ENCODE results near the gene BCAS1.

The BCAS1 gene

DNA sequence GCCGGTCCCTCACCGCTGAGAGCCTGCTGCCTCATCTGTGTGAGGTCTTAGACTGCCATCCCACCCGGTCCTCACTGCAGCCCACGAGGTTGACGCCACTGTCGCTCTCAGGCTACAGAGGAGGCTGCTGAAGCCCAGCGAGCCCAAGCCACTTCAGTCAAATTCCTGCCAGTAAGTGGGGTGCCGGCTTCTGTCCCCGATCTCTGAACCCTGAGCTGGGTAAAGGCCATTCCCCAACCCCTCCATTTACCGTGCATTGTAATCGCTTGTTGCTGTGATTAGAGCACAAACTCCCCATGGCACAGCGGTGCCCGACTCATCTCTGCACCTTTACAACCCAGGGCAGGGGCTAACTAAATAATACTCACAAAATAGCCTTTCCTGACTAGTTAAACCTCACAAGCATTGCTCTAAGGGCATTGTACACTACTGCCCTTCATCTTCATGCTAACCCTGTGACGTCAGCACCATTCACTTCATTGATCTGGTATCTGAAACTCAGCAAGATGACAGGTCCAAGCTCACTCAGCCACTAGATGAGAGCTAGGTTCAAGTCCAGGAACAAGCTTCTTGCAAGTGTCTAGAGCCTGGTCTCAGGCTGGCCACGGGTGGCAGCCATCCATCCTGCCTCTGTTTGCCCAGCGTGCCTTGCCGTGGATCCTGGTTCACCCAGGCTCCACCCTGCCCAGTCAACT is 122.7 kb downstream of the BCAS1 start:
- no peak overlapping the region for H3K4me3 ChIP-seq (ENCODE audit: low read depth, low read length)
- TF ChIP-seq, protein P1, sequence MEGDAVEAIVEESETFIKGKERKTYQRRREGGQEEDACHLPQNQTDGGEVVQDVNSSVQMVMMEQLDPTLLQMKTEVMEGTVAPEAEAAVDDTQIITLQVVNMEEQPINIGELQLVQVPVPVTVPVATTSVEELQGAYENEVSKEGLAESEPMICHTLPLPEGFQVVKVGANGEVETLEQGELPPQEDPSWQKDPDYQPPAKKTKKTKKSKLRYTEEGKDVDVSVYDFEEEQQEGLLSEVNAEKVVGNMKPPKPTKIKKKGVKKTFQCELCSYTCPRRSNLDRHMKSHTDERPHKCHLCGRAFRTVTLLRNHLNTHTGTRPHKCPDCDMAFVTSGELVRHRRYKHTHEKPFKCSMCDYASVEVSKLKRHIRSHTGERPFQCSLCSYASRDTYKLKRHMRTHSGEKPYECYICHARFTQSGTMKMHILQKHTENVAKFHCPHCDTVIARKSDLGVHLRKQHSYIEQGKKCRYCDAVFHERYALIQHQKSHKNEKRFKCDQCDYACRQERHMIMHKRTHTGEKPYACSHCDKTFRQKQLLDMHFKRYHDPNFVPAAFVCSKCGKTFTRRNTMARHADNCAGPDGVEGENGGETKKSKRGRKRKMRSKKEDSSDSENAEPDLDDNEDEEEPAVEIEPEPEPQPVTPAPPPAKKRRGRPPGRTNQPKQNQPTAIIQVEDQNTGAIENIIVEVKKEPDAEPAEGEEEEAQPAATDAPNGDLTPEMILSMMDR (conservative IDR thresholded peaks at IDR 0.05; ENCODE audit: low read depth, low read length), result no peak
- DNase-seq (ENCODE audit: low read depth), result no peak

DNA sequence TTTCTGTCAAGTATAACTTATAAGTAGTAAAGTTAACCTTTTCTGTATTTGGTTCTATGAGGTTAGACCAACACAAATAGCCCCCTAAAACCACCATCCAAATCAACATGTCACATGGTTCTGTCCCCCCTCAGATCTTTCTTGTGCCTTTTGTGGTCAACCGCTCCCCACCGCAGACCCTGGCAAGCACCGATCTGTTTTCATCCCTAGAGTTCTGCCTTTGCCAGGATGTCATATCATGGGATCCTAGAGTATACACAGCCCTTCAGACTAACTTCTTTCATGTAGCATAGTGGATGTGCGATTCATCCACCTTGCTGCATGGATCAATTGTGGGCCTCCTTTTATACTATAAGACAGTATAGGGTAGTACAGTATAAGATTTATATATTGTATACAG is 124.3 kb downstream of the BCAS1 start:
- no peak for DNase-seq (ENCODE audit: low read depth)
- TF ChIP-seq, protein P1 (conservative IDR thresholded peaks at IDR 0.05; ENCODE audit: low read depth, low read length), result no peak
- no peak overlapping the region for H3K4me3 ChIP-seq (ENCODE audit: low read depth, low read length)

DNA sequence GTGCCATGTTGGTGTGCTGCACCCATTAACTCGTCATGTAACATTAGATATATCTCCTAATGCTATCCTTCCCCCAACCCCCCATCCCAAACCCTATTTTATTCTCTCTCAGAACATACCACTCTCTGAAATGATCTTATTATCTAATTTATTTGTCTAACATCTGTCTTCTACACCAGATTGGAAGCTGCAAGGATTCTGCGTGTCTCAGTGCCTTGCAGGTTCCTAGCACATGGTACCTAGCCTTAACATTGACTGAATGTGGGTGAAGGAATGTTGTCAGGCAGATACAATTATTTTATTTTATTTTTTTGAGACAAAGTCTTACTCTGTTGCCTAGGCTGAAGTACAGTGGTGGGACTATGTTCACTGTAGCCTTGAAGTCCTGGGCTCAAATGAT is 124.9 kb downstream of the BCAS1 start:
- H3K4me3 ChIP-seq (ENCODE audit: low read depth, low read length), result no peak overlapping the region
- DNase-seq (ENCODE audit: low read depth), result no peak
- TF ChIP-seq, protein P1 (conservative IDR thresholded peaks at IDR 0.05; ENCODE audit: low read depth, low read length), result no peak

DNA sequence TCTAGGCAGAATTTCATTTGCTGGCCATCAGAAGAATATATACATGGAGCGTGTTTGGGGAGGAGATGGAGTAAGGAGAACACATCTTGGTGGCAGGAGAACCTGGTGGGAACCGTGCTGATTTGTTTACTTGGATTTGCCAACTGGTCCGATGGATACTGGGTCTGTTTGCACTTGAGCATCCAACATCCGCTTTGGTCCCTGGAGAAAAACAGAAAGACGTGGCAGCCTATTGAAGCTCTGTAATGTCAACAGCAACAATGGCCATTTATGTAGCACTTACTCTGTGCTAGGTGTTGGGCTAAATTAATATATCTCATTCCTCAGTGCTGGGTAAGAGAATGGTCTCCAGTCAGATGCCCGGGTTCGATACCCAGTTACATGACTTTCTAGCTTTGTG is 125.6 kb downstream of the BCAS1 start:
- TF ChIP-seq, protein P1 (conservative IDR thresholded peaks at IDR 0.05; ENCODE audit: low read depth, low read length), result no peak
- no peak for DNase-seq (ENCODE audit: low read depth)
- no peak overlapping the region for H3K4me3 ChIP-seq (ENCODE audit: low read depth, low read length)

DNA sequence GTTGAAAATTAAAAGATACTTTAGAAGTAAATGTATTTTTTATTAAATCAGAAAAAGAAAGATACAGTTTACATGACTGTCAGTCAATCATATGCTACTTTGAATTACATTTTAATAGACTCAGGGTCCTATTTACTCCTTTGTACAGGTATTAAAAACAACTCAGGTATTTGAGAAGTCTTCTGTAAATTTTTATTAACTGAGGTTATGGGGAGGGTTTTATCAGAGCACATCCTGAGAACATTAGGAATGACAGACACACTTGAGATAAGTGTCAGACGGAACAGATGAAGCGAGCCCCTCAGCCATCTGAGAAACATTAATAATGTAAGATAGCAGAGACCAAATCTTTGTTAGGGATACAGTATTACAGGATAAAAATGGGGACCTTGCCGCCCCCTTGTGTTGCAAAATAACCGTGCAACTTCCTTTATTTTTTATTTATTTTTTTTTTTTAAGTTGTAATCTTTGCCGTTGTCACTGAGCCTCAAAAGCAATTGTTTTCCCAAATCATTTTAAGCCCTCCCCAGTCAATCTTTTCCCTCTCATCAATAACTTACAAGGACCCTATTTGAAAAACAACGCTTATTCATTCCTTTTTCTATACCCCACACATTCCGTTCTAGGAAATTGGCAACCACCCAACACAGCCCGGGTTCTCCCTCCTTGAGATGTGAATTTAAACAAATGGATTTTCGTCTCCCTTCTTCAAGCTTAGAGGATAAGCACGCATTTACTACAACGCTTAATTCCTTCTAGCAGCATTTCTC is 126.7 kb downstream of the BCAS1 start:
- peak; percentile 60 for DNase-seq (ENCODE audit: low read depth)
- TF ChIP-seq, protein P1 (conservative IDR thresholded peaks at IDR 0.05; ENCODE audit: low read depth, low read length), result peak; percentile 70

DNA sequence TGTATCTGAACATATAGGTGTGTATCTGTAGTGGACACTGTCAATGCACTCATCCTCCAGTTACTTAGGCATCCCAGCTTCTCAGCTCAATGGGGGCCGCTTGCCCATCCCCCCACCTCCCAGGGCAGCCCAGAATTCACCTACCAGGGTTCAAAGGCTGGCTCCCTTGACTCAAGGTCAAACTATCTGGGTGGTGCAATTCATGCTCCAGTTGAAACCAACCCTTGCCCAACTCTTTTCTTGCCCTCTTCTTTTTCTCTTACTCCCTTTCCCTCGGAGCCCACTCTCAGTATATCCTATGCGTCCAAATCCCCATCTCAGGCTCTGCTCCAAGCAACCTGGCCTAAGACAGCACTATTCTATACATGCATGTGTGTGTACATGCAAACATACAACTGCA is 127.4 kb downstream of the BCAS1 start:
- no peak for DNase-seq (ENCODE audit: low read depth)
- TF ChIP-seq, protein P1 (conservative IDR thresholded peaks at IDR 0.05; ENCODE audit: low read depth, low read length), result no peak
- no peak overlapping the region for H3K4me3 ChIP-seq (ENCODE audit: low read depth, low read length)

More for the DNA sequence above, 126.7 kb downstream of the BCAS1 start:
- peak overlapping the region; percentile 26 for H3K4me3 ChIP-seq (ENCODE audit: low read depth, low read length)
